ENCODE data around the gene LRP6. TPM values are rescaled to one million over a fixed set of nuclear protein-coding genes. Genes with fewer than 3 reads are reported as not detected.

The LRP6 gene
- total RNA-seq, 2 experiments from 2014 or later: 0.28 TPM; not detected in 1

- DNase-seq (no peak), ATAC-seq (no peak)
- CTCF ChIA-PET: interaction anchor here (0.7 to 1.0 kb wide), 2 partner anchors 13 to 84 kb away, joined by 3 read pairs; no protein-coding TSS in a partner anchor
- Mint-ChIP-seq H3K36me3 (no peaks in the 10 kb centered on the region), H3K4me3 (no peak overlapping the region), H3K27ac (no peak overlapping the region), H3K27me3 (peaks cover 24% of the 10 kb centered on the region), H3K4me1 (peaks cover 12% of the 10 kb centered on the region), H3K9me3 (ENCODE audit: low read depth) (no peaks in the 10 kb centered on the region)
Measured at GRCh38 chr12:12249216-12250050, 17.4 kb downstream of the LRP6 start.

- no peaks in the 10 kb centered on the region for H3K9me3 Mint-ChIP-seq (ENCODE audit: low read depth)
- H3K27me3 Mint-ChIP-seq: peaks cover 34% of the 10 kb centered on the region
- CTCF ChIA-PET: no interaction called here
- H3K36me3 Mint-ChIP-seq: no peaks in the 10 kb centered on the region
- no peak overlapping the region for H3K27ac Mint-ChIP-seq
- no peak overlapping the region for H3K4me3 Mint-ChIP-seq
- DNase-seq (no peak), ATAC-seq (no peak)
- H3K4me1 Mint-ChIP-seq: peaks cover 12% of the 10 kb centered on the region
Measured at GRCh38 chr12:12247584-12247983, 19.3 kb downstream of the LRP6 start.

- Mint-ChIP-seq H3K9me3 (ENCODE audit: low read depth) (no peaks in the 10 kb centered on the region), H3K27ac (no peak overlapping the region), H3K27me3 (peaks cover 47% of the 10 kb centered on the region), H3K4me3 (no peak overlapping the region), H3K36me3 (no peaks in the 10 kb centered on the region), H3K4me1 (peaks cover 5% of the 10 kb centered on the region)
- CTCF ChIA-PET: no interaction called here
- ATAC-seq: no peak
- DNase-seq: no peak
Measured at GRCh38 chr12:12244341-12244740, 22.5 kb downstream of the LRP6 start.

- no peaks in the 10 kb centered on the region for H3K36me3 Mint-ChIP-seq
- DNase-seq (no peak), ATAC-seq (no peak)
- no peaks in the 10 kb centered on the region for H3K9me3 Mint-ChIP-seq (ENCODE audit: low read depth)
- H3K4me1 Mint-ChIP-seq: no peaks in the 10 kb centered on the region
- CTCF ChIA-PET: no interaction called here
- no peak overlapping the region for H3K4me3 Mint-ChIP-seq
- no peak overlapping the region for H3K27ac Mint-ChIP-seq
- H3K27me3 Mint-ChIP-seq: peaks cover 70% of the 10 kb centered on the region
Measured at GRCh38 chr12:12240662-12241340, 26.0 kb downstream of the LRP6 start.

- Mint-ChIP-seq H3K4me3 (no peak overlapping the region), H3K27me3 (peaks cover 61% of the 10 kb centered on the region), H3K9me3 (ENCODE audit: low read depth) (no peaks in the 10 kb centered on the region), H3K4me1 (no peaks in the 10 kb centered on the region), H3K27ac (no peak overlapping the region), H3K36me3 (no peaks in the 10 kb centered on the region)
- CTCF ChIA-PET: no interaction called here
- DNase-seq (no peak), ATAC-seq (no peak)
Measured at GRCh38 chr12:12239127-12239526, 27.7 kb downstream of the LRP6 start.

- no peak overlapping the region for H3K4me3 Mint-ChIP-seq
- H3K36me3 Mint-ChIP-seq: no peaks in the 10 kb centered on the region
- ATAC-seq: no peak
- no peaks in the 10 kb centered on the region for H3K4me1 Mint-ChIP-seq
- CTCF ChIA-PET: no interaction called here
- no peaks in the 10 kb centered on the region for H3K9me3 Mint-ChIP-seq (ENCODE audit: low read depth)
- peaks cover 57% of the 10 kb centered on the region for H3K27me3 Mint-ChIP-seq
- H3K27ac Mint-ChIP-seq: no peak overlapping the region
- DNase-seq: no peak
Measured at GRCh38 chr12:12238605-12239004, 28.2 kb downstream of the LRP6 start.

- CTCF ChIA-PET: no interaction called here
- H3K9me3 Mint-ChIP-seq (ENCODE audit: low read depth): no peaks in the 10 kb centered on the region
- H3K27me3 Mint-ChIP-seq: peaks cover 50% of the 10 kb centered on the region
- no peak for ATAC-seq
- no peak overlapping the region for H3K27ac Mint-ChIP-seq
- no peak overlapping the region for H3K4me3 Mint-ChIP-seq
- no peaks in the 10 kb centered on the region for H3K36me3 Mint-ChIP-seq
- DNase-seq: no peak
- H3K4me1 Mint-ChIP-seq: no peaks in the 10 kb centered on the region
Measured at GRCh38 chr12:12236896-12237295, 29.9 kb downstream of the LRP6 start.

- Mint-ChIP-seq H3K36me3 (no peaks in the 10 kb centered on the region), H3K27me3 (peaks cover 48% of the 10 kb centered on the region), H3K4me1 (no peaks in the 10 kb centered on the region), H3K4me3 (no peak overlapping the region), H3K9me3 (ENCODE audit: low read depth) (no peaks in the 10 kb centered on the region), H3K27ac (no peak overlapping the region)
- ATAC-seq (no peak), DNase-seq (no peak)
- CTCF ChIA-PET: no interaction called here
Measured at GRCh38 chr12:12230275-12230674, 36.6 kb downstream of the LRP6 start.

- Mint-ChIP-seq H3K27me3 (peaks cover 51% of the 10 kb centered on the region), H3K4me1 (no peaks in the 10 kb centered on the region)
- CTCF ChIA-PET: no interaction called here
Measured at GRCh38 chr12:12229556-12230092, 37.2 kb downstream of the LRP6 start.

GRCh38 chr12:12228402-12228801 lies 38.4 kb downstream of the LRP6 start:
- Mint-ChIP-seq H3K4me3 (no peak overlapping the region), H3K4me1 (peaks cover 4% of the 10 kb centered on the region), H3K27me3 (peaks cover 60% of the 10 kb centered on the region), H3K9me3 (ENCODE audit: low read depth) (no peaks in the 10 kb centered on the region), H3K36me3 (no peaks in the 10 kb centered on the region), H3K27ac (no peak overlapping the region)
- ATAC-seq (no peak), DNase-seq (no peak)
- CTCF ChIA-PET: no interaction called here

More at GRCh38 chr12:12229556-12230092, 37.2 kb downstream of the LRP6 start:
- ATAC-seq: no peak
- H3K9me3 Mint-ChIP-seq (ENCODE audit: low read depth): no peaks in the 10 kb centered on the region
- H3K27ac Mint-ChIP-seq: no peak overlapping the region
- H3K4me3 Mint-ChIP-seq: no peak overlapping the region
- H3K36me3 Mint-ChIP-seq: no peaks in the 10 kb centered on the region
- no peak for DNase-seq

- Mint-ChIP-seq H3K27me3 (peaks cover 65% of the 10 kb centered on the region), H3K27ac (no peak overlapping the region), H3K4me1 (peaks cover 4% of the 10 kb centered on the region), H3K9me3 (ENCODE audit: low read depth) (no peaks in the 10 kb centered on the region), H3K36me3 (no peaks in the 10 kb centered on the region), H3K4me3 (no peak overlapping the region)
- DNase-seq: no peak
- ATAC-seq: no peak
- CTCF ChIA-PET: interaction anchor here (1.0 kb wide), 1 partner anchor 101 kb away, joined by 3 read pairs; no protein-coding TSS in a partner anchor
Measured at GRCh38 chr12:12226187-12226586, 40.7 kb downstream of the LRP6 start.

GRCh38 chr12:12224240-12224940 lies 42.5 kb downstream of the LRP6 start:
- no peaks in the 10 kb centered on the region for H3K9me3 Mint-ChIP-seq (ENCODE audit: low read depth)
- ATAC-seq: no peak
- CTCF ChIA-PET: no interaction called here
- peaks cover 68% of the 10 kb centered on the region for H3K27me3 Mint-ChIP-seq
- no peak overlapping the region for H3K4me3 Mint-ChIP-seq
- DNase-seq: no peak
- H3K4me1 Mint-ChIP-seq: peaks cover 4% of the 10 kb centered on the region
- no peak overlapping the region for H3K27ac Mint-ChIP-seq
- no peaks in the 10 kb centered on the region for H3K36me3 Mint-ChIP-seq

GRCh38 chr12:12221560-12221959 lies 45.3 kb downstream of the LRP6 start:
- no peak overlapping the region for H3K4me3 Mint-ChIP-seq
- H3K4me1 Mint-ChIP-seq: peaks cover 4% of the 10 kb centered on the region
- no peak overlapping the region for H3K27ac Mint-ChIP-seq
- H3K27me3 Mint-ChIP-seq: peaks cover 63% of the 10 kb centered on the region
- H3K36me3 Mint-ChIP-seq: no peaks in the 10 kb centered on the region
- CTCF ChIA-PET: no interaction called here
- no peaks in the 10 kb centered on the region for H3K9me3 Mint-ChIP-seq (ENCODE audit: low read depth)
- DNase-seq (no peak), ATAC-seq (no peak)
